Measurements from ENCODE around the gene PPP1R3D.

The PPP1R3D gene

GRCh38 chr20:59947376-59947775, 7.3 kb upstream of the PPP1R3D start:
- FAIRE-seq = no peak

- FAIRE-seq = no peak
Observed at GRCh38 chr20:59945731-59946130, 5.6 kb upstream of the PPP1R3D start.

DNA sequence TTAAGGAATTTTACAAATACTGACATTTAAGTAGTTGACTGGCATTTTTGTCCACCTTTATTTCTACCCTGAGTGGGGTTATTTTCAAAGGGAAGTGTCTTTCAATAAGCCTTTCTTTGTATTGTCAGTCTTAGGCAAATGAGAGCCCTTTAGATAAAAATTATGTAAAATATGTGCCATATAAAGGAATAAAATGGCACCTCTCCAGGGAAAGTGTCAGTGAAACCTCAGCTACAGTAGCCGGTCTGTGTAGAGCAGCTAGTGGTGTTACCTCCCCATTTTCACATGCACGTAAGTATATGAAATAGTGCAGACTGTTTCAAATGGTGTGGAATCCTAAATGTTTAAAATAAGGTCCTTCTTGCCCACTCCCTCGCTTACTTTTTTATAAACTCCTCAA, 5.1 kb upstream of the PPP1R3D start:
- FAIRE-seq = no peak

DNA sequence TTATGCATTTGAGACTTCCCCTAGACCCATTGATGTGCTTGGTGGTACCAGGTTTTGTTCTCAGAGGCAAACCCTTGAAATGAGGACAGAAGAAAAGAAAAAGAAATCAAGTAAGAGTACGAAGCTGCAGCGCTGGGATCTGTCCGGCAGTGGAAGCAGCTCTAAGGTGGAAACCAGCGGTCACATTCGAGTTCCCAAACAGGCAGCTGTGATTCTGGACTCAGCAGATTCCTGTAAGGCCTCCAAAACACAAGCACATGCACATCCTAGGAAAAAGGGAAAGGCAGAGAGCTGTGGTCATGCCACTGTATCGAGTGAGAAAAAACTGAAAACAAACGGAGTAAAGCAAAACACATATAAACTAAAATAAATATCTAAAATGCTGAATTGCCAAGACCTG, 4.6 kb upstream of the PPP1R3D start:
- FAIRE-seq = no peak

GRCh38 chr20:59942245-59942644, 2.1 kb upstream of the PPP1R3D start:
- no peak for FAIRE-seq

GRCh38 chr20:59940956-59941294, 820 bp upstream of the PPP1R3D start:
- no peak for FAIRE-seq

- no peak for FAIRE-seq
Observed at GRCh38 chr20:59939879-59940128, 301 bp downstream of the PPP1R3D start.

- FAIRE-seq = no peak
Observed at GRCh38 chr20:59939052-59939878, 840 bp downstream of the PPP1R3D start.

GRCh38 chr20:59938696-59939051, 1.4 kb downstream of the PPP1R3D start:
- no peak for FAIRE-seq

DNA sequence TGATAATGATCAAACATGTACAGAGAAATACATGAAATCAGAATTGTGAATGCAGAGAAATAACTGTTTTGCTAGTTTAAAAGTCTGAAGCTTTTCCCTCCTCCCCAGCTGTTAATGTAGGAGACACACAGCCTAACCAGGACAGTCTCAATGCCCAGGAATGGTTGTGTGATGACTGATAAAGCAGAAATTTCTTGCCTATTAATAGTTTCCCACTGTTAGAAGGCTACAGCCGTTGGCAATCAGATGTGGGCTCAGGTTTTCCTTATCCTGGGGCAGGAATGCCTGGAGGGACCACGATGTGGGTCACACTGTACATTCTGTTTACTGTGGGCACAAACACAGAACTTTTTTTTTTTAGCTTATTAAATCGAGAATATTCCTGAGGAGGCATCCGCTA, 1.9 kb downstream of the PPP1R3D start:
- no peak for FAIRE-seq

DNA sequence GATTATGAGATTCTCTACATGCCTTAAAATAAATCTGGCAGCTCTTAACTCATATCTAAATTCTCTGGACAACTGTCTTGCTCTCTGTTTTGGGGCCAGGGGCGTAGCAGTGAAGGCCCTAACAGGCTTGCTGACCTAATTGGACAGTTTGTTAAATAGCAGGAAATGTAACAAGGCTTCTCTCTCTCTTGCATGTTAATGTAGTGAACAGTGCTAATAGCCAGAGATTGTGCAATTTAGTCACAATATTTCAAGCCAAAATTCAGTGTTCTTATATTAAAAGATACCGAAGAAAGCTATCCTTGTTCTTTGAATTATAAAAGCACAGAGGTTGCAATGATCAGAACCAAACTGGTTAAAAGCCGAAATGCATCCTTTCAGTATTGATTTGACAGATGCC, 3.0 kb downstream of the PPP1R3D start:
- FAIRE-seq = no peak

DNA sequence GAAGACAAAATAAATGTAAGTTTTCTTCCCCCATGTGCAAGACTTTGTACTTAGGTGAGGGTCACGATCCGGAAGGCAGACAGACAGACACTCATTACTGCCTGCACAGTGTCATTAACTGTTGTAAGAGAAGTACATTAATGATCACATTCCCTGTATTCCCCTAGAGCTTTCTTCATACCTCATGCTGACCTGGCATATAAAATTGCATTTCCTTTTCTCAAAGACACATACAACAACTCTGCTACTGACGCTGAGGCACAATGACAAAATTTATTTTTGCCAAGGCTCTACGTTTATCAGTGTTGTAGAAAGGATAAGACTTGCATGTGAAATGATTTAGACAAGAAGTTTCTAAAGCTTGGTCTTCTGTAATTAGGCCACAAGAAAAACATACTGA, 3.7 kb downstream of the PPP1R3D start:
- no peak for FAIRE-seq

- FAIRE-seq = no peak
Observed at GRCh38 chr20:59935457-59936185, 4.5 kb downstream of the PPP1R3D start.

- FAIRE-seq = no peak
Observed at GRCh38 chr20:59933849-59934585, 6.1 kb downstream of the PPP1R3D start.

DNA sequence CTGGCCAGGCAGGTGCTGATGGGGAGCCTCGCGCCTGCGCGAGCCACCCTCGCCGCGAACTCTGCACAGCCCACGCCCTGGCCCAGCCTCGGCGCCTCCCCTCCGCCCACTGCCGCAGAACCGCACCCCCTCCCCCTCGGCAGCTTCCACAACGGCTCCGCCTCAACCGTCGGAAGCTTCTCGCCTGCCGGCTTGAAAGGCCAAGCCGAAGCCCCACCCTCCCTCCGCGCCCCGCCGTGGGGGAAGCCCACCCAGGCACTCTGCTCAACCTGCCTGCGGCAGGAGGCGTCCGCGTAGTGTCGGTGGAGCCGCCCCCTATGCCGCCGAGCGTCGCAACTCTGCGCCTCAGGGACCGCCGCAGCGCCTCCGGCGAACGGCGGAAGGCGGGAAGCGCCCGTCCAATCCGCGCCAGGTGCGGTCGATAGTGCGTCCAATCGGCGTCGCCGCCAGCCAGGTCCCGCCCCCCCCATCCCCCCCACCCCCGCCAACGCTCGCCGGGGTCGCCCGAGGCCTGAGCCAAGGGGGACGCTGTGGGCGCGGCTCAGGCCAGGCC, 6.7 kb downstream of the PPP1R3D start, which contains the start of gene SYCP2:
Gene SYCP2 (minus strand): TSS at position 342 of the 553 bp plus-strand sequence. CDS start 11,224 bp downstream, outside the sequence.
- no peak for FAIRE-seq

- FAIRE-seq = no peak
Observed at GRCh38 chr20:59932616-59933295, 7.3 kb downstream of the PPP1R3D start.

GRCh38 chr20:59931511-59932312, 8.4 kb downstream of the PPP1R3D start:
- no peak for FAIRE-seq

GRCh38 chr20:59925899-59926298, 14.2 kb downstream of the PPP1R3D start:
- FAIRE-seq = no peak

- no peak for FAIRE-seq
Observed at GRCh38 chr20:59925359-59925758, 14.7 kb downstream of the PPP1R3D start.

- no peak for FAIRE-seq
Observed at GRCh38 chr20:59923514-59923913, 16.6 kb downstream of the PPP1R3D start.

- no peak for FAIRE-seq
Observed at GRCh38 chr20:59920944-59921343, 19.2 kb downstream of the PPP1R3D start.

- FAIRE-seq = no peak
Observed at GRCh38 chr20:59912609-59913008, 27.5 kb downstream of the PPP1R3D start.
